Ectodermal cell (in vitro differentiated cells): ENCODE results near the gene ROBO1.

Source experiments
- H3K27ac ChIP-seq: 2 replicates; pipeline ENCODE4 v1.7.0; 2013; ENCODE audit warnings: mild to moderate bottlenecking, low read depth, low read length; ENCODE audit not compliant: insufficient read depth, poor library complexity, severe bottlenecking
- H3K27me3 ChIP-seq: 2 replicates; pipeline ENCODE4 v1.7.0; 2013; ENCODE audit warnings: mild to moderate bottlenecking, low read length; ENCODE audit not compliant: insufficient read depth, control insufficient read depth, poor library complexity, severe bottlenecking
- H3K36me3 ChIP-seq: one replicate; pipeline ENCODE4 v1.7.0; 2013; ENCODE audit warnings: low read length; ENCODE audit not compliant: control insufficient read depth, insufficient read depth
- H3K4me1 ChIP-seq: one replicate; pipeline ENCODE4 v1.7.0; 2013; ENCODE audit warnings: low read length; ENCODE audit not compliant: control insufficient read depth, insufficient read depth
- H3K4me3 ChIP-seq: 2 replicates; pipeline ENCODE4 v1.7.0; 2013; ENCODE audit warnings: low read depth, low read length, control low read depth; ENCODE audit not compliant: insufficient read depth
- H3K9me3 ChIP-seq: 2 replicates; pipeline ENCODE4 v1.7.0; 2013; ENCODE audit warnings: mild to moderate bottlenecking, low read length, moderate library complexity; ENCODE audit not compliant: control insufficient read depth
- WGBS, 2 experiments: methylation state at CpG; one replicate each; pipeline ENCODE4 v1.1.7; 2013; ENCODE audit warnings: missing lambda C conversion rate in 2 of 2; 5-methylcytosine and 5-hydroxymethylcytosine counted together

Gene ROBO1

GRCh38 chr3:78814893-78815562 lies 952.8 kb downstream of the ROBO1 start:
- Histone ChIP-seq H3K27ac (no peak overlapping the region), H3K36me3 (no peaks in the 10 kb centered on the region), H3K9me3 (no peaks in the 10 kb centered on the region), H3K4me3 (no peak overlapping the region), H3K4me1 (no peaks in the 10 kb centered on the region), H3K27me3 (no peaks in the 10 kb centered on the region)
- WGBS, 2 experiments: 95% methylated on average over 3 of the region's 3 CpGs; no CpG with 5 or more reads in 1 of the 2 experiments

- Histone ChIP-seq H3K27me3 (no peaks in the 10 kb centered on the region), H3K4me1 (no peaks in the 10 kb centered on the region), H3K4me3 (no peak overlapping the region), H3K36me3 (no peaks in the 10 kb centered on the region), H3K9me3 (no peaks in the 10 kb centered on the region), H3K27ac (no peak overlapping the region)
- 82 to 84% methylated on average over 3 of the region's 3 CpGs for WGBS, 2 experiments
Measured at GRCh38 chr3:78812166-78812565, 955.6 kb downstream of the ROBO1 start.

GRCh38 chr3:78809966-78810365 lies 957.8 kb downstream of the ROBO1 start:
- Histone ChIP-seq H3K27ac (no peak overlapping the region), H3K4me3 (no peak overlapping the region), H3K4me1 (no peaks in the 10 kb centered on the region), H3K27me3 (no peaks in the 10 kb centered on the region), H3K36me3 (no peaks in the 10 kb centered on the region), H3K9me3 (no peaks in the 10 kb centered on the region)
- WGBS, 2 experiments: 96 to 97% methylated on average over 4 of the region's 4 CpGs

- no peaks in the 10 kb centered on the region for H3K27me3 ChIP-seq
- H3K9me3 ChIP-seq: no peaks in the 10 kb centered on the region
- 67% methylated on average over 1 of the region's 2 CpGs; no CpG with 5 or more reads in 1 of the 2 experiments for WGBS, 2 experiments
- H3K4me3 ChIP-seq: no peak overlapping the region
- peaks cover 15% of the 10 kb centered on the region for H3K4me1 ChIP-seq
- no peaks in the 10 kb centered on the region for H3K36me3 ChIP-seq
- H3K27ac ChIP-seq: no peak overlapping the region
Measured at GRCh38 chr3:78804251-78805037, 963.4 kb downstream of the ROBO1 start.

GRCh38 chr3:78802562-78802930 lies 965.3 kb downstream of the ROBO1 start:
- Histone ChIP-seq H3K27me3 (no peaks in the 10 kb centered on the region), H3K27ac (no peak overlapping the region), H3K36me3 (no peaks in the 10 kb centered on the region), H3K9me3 (no peaks in the 10 kb centered on the region), H3K4me3 (no peak overlapping the region), H3K4me1 (peaks cover 15% of the 10 kb centered on the region)
- 96 to 100% methylated on average over 1 of the region's 1 CpG for whole genome bisulfite sequencing, 2 experiments

GRCh38 chr3:78801926-78802561 lies 965.8 kb downstream of the ROBO1 start:
- Histone ChIP-seq H3K4me1 (peaks cover 15% of the 10 kb centered on the region), H3K27me3 (no peaks in the 10 kb centered on the region), H3K27ac (no peak overlapping the region), H3K9me3 (no peaks in the 10 kb centered on the region), H3K36me3 (no peaks in the 10 kb centered on the region), H3K4me3 (no peak overlapping the region)

GRCh38 chr3:78799681-78800080 lies 968.1 kb downstream of the ROBO1 start:
- WGBS, 2 experiments: 91 to 97% methylated on average over 1 of the region's 1 CpG
- Histone ChIP-seq H3K4me1 (peaks cover 12% of the 10 kb centered on the region), H3K4me3 (no peak overlapping the region), H3K27ac (no peak overlapping the region), H3K27me3 (no peaks in the 10 kb centered on the region), H3K36me3 (no peaks in the 10 kb centered on the region), H3K9me3 (no peaks in the 10 kb centered on the region)

GRCh38 chr3:78798266-78798832 lies 969.4 kb downstream of the ROBO1 start:
- Histone ChIP-seq H3K27ac (no peak overlapping the region), H3K4me3 (no peak overlapping the region), H3K27me3 (no peaks in the 10 kb centered on the region), H3K36me3 (no peaks in the 10 kb centered on the region), H3K4me1 (peaks cover 4% of the 10 kb centered on the region), H3K9me3 (no peaks in the 10 kb centered on the region)

GRCh38 chr3:78794431-78794830 lies 973.4 kb downstream of the ROBO1 start:
- H3K27ac ChIP-seq: no peak overlapping the region
- WGBS, 2 experiments: 75 to 87% methylated on average over 1 of the region's 1 CpG

GRCh38 chr3:78792733-78793132 lies 975.1 kb downstream of the ROBO1 start:
- no peaks in the 10 kb centered on the region for H3K4me1 ChIP-seq
- H3K9me3 ChIP-seq: no peaks in the 10 kb centered on the region
- WGBS, 2 experiments: 94 to 97% methylated on average over 1 of the region's 1 CpG
- no peaks in the 10 kb centered on the region for H3K36me3 ChIP-seq
- no peaks in the 10 kb centered on the region for H3K27me3 ChIP-seq
- no peak overlapping the region for H3K4me3 ChIP-seq
- H3K27ac ChIP-seq: no peak overlapping the region

More at GRCh38 chr3:78794431-78794830, 973.4 kb downstream of the ROBO1 start:
- Histone ChIP-seq H3K4me3 (no peak overlapping the region), H3K27me3 (no peaks in the 10 kb centered on the region), H3K4me1 (no peaks in the 10 kb centered on the region), H3K36me3 (no peaks in the 10 kb centered on the region), H3K9me3 (no peaks in the 10 kb centered on the region)
